Activated CD8-positive, alpha-beta memory T cell treated with anti-CD3 and anti-CD28 coated beads for 24 hours (primary cell): ENCODE data around the gene PBX2.
"Not testable (repeated sequence)": the region's sequence is repeated elsewhere in the genome, so short reads cannot be mapped to it uniquely, and the experiment has no call there.

ENCODE experiments used
- DNase-seq: peaks from one replicate; pipeline ENCODE4 v3.0.0-alpha.2; 2020

PBX2 gene, protein sequence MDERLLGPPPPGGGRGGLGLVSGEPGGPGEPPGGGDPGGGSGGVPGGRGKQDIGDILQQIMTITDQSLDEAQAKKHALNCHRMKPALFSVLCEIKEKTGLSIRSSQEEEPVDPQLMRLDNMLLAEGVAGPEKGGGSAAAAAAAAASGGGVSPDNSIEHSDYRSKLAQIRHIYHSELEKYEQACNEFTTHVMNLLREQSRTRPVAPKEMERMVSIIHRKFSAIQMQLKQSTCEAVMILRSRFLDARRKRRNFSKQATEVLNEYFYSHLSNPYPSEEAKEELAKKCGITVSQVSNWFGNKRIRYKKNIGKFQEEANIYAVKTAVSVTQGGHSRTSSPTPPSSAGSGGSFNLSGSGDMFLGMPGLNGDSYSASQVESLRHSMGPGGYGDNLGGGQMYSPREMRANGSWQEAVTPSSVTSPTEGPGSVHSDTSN

DNA sequence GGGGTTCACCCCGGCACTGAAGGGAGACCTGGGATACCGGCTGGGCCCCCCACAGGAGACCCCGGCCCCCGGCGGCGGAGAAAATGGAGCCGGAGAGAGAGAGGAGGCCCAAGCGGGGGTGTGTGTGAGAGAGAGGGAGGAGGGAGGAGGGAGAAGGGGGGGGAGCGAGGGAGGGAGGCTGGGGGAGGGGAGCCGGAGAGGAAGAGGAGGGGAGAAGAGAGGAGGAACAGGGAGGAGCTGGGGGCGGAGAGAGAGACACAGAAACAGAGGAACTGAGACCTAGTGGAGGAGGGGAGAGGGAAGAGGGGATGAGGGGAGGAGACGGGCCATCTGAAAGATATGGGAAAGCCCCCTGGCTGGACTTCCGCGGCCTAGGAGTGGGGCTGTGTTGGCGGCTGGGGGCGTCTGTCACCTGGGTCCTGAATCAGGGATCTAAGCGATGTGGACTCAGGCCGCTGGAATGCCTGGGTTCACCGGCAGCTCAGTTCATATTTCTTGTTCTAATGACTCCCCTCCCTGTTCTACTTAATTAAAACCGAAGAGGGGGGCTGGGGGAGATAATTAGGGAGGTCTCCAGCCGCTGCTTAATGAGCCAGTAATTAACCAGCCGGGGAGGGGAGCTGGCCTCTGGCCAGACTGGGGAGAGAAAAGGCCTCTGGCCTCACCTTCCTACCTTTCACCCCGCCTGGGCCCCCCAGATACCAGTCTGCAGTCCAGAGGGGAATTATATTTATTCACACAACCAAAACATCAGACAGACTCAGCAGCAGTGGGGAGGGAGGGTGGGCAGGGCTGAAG is at the start of gene PBX2:
Gene PBX2 (minus strand): TSS at position 149 of the 798 bp plus-strand sequence. CDS start 287 bp downstream, outside the sequence.
- peak; percentile 87 for DNase-seq

DNA sequence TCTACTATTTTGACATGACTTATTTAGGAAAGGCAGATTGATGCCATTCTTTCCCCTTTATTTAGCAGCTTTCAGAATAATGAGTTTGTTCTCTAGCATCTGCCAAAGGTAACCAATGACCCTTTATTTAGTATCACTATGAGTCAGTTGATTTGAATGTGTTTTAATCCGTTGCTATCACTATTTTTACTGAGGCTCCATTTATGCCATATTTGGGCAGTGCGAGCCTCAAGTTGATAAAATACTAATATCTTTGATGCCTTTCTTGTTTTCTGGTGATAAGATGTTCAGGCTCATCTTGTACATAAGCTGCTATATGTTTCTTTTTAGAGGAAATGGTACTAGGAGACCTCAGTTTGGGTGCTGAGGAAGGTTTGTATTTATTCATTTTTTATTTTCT is 49.5 kb upstream of the PBX2 start:
- no peak for DNase-seq

DNA sequence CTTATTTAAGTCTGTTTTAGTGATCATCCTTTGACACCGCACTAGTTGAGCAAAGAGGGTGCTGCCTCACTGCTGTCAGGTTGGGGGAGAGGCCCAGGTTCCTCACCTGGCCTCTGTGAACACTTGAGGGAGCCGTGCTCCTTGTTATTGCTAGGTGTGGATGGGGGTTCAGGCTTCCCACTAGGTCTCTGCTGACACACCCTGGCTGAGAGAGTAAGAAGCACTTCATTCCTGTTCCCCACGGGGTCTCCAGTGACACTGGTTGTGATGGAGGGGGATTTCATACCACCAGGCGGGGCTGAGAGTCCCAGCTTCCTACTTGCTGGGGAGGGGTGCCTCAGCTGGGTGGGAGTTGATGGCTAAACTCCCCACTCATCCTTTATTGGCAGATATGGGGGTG is 44.9 kb upstream of the PBX2 start:
- peak; percentile 47 for DNase-seq

DNA sequence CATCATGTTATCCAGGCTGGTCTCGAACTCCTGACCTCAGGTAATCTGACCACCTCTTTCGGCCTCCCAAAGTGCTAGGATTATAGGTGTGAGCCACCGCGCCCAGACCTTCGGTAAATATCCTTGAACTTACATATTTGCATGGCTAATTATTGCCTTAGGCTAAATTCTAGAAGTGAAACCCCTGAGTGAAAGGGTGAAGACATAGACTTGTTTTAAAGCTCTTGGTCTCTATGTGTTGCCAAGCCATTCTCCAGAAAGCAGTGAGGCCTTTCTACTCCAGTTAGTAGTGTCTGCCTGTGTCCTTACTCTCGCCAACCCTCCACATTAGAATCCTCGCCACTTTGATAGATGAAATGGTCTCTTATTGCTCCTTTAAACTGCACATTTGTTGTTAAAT is 36.4 kb upstream of the PBX2 start:
- DNase-seq = no peak

DNA sequence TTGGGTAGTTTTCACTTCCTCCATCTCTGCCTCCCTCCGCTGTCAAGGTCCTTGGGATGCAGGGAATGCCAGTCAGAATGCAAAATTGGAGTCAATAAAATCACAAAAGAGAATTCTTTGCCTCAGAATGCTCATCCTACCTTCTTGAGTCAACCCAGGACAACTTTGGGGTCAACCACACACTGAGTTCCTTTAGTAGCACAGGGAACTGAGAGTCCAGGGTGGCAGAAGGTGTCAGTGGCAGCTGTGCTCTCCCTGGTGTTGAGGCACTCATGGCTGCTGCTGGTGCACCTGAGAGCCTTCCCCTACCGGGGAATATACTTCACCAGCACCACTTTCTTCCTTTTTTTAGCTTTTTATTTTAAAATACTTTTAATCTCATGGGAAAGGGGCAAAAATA is 34.7 kb upstream of the PBX2 start:
- DNase-seq = no peak

DNA sequence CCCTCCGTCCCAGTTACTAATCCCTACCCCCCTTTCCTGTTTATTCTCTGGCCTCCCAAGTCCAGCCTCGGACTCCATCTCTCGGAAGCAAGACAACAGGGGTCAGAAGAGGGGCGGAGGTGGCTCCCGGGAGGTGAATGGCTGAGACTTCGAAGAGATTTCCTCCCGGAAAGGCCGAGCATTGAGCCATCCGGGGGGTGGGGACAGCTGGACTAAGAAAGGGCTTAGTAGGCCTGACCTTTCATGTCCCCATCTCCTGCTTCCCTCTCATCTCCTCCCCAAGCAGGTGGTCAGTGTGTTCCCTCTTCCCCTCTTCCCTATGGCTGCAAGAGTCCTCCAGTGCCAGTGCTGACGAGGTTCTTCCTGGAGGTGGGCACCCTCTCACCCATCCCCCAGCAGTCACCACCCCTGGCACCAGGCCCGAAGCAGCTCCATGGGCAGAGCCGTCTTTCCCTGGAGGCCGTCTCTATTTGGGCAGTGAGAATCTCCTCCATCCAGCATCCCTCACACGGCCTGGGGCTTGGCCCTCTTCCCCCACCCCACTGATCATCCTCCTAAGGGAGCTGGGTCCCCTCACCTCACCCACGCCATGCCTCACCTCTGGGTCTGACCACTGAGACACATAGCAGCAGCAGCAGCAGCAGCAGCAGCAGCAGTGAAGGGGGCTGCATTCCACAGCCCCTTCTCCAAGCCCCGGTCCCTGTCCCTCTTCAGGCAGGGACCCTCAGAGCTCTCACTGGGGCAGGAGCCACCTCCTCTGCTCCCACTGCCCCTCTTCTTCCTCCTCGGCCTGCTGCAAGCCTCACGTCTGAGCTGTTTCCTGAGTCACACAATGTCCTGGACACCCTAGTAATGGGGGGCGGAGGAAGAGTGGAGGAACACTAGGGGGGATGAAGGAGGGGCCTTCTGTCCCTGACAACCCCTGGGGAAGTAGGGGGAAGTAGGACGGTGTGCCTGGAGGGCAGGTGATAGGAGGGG is 33.5 kb upstream of the PBX2 start, which contains the start of gene NOTCH4:
Gene NOTCH4 (minus strand): TSS at position 810 of the 978 bp plus-strand sequence. CDS start 139 bp downstream, at position 671.
- no peak for DNase-seq

DNA sequence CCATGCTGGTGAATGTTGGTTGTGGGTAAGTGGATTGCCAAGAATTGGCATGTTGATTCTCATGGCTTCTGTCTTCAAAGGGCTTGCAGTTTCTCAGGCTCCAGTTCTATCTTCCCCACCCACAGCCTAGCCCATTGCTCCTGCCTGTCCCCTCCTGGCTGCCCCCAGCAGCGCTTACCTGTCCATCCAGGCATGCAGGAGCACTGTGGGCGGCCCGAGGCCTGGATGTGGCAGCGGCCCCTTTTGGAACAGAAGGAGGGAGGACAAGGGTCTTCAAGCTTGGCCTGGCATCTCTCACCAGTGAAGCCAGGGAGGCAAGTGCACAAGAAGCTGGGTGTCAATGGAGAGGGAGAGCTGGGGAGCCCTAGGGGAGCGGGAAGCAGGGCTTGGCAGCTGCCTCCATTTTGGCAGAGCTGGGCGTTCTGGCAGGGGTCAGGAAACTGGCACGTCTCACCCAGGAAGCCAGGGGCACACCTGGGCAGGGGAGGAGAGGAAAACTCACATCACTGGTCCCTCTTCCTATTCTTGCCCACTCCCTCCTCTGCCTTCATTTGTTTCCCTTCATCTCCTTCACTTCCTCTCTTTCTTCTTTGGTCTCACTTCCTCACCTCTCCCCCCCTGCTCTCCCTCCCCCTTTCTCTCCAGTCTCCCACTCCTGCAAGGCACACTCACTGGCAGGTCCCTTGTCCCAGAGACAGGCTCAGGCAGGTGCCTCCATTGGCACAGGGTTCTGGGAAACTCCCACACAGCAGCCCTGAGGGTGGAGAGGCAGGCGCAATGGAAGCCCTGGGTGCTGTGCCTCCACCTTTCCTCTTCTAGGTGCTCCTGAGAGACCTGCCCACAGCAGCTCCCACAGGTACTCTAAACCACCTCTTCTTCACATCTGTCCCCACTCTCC is 32.6 kb upstream of the PBX2 start:
- no peak for DNase-seq

DNA sequence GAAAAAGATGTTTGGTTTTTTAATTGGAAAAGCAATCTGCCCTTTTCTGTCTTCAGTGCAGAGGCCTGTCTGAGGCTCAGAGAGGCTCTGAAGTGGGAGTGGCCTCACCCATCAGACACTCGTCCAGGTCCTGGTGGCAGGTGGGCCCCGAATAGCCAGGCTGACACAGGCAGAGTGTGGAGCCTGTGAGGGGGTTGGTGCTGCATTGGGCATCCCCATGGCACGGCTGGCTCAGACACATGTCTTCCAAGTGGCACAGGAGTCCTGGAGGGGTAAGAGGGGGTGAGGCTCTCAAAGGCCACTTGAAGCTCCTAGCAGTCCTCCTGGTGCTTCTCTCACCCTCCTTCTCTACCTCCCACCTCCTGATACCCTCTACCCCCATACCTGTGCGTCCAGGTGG is 30.0 kb upstream of the PBX2 start:
- no peak for DNase-seq

DNA sequence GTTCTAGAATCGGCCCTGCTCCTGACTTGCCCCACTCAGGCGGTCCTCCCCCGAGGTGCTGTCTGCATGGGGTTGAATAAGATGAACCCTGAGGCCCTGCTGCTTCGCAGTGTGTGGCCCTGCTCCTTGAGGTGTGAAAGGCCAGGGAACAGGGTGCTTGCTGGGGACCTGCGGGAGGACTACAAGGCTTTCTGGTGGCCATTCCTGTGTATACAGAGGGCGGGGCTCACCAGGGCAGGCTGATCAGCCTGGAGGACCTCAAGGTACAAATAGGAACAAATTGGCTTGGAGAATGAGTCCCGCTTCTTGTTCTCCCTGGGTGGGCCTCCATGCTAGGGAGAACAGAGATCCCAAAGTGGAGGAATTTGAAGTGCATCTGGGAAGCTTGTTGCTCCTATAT is 28.2 kb upstream of the PBX2 start:
- no peak for DNase-seq

DNA sequence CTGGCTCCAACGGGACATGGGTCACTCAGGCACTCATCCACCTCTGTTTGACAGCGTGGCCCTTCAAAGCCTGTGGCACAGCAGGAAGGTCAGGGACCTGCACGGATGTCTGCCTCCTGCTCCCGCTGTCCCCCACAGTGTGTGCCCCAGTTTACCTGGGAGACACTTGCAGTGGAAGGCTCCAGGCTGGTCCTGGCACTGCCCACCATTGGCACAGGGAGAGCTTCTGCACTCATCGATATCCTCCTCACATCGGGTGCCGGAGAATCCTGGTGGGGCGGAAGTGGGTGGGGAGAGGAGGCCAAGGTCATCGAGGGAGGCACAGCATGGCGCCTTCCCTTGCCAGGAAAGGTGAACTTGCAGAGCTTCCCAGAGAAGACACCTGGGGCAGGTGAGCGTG is 27.0 kb upstream of the PBX2 start:
- DNase-seq = no peak

DNA sequence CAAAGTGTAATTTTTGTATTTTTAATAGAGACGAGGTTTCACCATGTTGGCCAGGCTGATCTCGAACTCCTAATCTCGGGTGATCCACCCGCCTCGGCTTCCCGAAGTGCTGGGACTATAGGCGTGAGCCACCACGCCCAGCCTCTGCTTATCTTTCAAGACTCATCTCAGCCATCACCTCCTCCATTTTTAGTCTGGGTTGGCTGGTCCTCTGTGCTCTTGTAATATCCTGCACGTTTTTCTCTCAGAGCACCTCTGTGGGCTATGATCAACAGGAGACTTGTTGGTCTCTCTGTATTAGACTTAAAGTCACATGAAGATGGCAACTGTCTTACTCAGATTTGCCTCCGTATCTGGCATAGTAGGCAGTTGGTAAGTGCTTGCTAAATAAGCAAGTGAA is 26.3 kb upstream of the PBX2 start:
- DNase-seq = no peak

DNA sequence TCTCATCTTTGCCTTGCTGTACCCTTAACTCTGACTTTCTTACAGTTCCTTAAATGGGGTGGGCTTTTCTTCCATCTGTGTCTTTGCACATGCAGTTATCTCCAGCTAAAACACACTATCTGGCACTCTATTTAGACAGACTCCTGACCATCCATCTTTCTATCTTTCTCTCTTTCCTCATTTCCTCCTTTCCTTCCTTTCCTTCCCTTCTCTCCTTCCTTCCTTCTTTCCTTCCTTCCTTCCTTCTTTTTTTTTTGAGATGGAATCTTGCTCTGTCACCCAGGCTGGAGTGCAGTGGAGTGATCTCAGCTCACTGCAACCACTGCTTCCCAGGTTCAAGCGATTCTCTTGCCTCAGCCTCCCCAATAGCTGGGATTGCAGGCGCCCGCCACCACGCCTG is 25.6 kb upstream of the PBX2 start:
- DNase-seq = no peak

DNA sequence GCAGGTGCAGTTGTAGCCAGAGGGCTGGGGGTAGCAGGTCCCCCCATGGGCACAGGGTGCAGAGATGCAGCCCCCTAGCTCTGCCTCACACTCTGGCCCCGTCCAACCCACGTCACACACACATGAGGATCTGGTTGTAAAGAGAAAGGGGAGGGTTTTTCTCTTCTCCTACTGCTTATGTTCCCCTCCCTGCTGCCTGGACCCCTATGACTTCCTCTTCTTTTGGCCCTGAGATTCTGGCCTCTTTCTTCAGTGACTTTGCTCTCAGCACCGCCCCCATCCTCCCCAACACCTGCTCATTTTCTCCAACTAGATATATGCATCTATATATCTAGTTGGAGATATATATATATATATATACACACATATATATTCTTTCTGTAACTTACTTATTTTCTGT is 24.1 kb upstream of the PBX2 start:
- no peak for DNase-seq

DNA sequence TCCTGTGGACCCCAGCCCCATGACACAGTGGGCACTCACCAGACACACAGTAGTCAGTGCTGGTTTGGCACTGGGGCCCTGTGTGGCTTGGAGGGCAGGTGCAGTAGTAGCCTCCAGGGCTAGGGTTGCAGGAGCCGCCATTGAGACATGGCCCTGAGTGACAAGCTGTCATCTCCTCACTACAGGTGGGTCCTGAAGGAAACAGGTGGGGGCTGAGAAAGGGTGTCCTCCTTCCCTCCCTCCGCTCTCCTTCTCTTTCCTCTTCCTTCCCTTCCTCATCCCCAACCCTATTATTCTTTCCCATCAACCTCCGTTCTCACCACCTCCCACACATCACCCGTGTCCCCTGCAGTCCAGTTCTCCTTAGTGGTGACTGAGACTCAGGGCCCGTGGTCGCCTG is 23.6 kb upstream of the PBX2 start:
- DNase-seq = no peak

DNA sequence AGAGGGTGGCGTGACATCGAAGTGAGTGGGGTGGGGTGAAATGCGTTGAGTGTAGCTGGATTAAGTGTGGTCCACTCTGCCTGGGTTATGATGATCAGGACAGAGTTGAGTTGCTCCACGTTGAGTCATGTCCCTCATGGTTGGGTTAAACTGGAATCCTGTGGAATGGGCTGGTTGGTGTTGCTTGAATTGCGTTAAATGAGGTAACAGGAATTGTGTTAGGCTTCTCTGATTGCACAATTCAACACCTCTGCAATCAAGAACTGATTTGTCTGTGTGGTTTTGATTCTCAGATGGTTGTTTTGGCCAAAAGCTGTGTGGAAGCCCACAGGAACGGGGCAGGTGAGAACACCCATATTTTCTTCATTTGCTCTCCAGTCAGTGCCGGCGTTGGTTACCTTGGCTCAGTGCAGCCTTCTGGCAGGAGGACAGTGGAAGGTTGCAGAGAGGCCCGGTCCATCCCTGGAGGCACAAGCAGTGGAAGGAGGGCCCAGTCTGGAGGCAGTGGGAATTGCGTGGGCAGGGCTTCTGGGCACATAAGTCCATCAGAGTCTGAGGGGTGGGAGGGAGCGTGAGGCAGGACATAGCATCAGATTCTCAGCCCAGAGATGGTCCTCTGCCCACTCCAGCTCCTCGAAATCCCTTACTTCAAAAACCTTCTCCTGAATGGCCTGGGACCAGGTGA is 22.2 kb upstream of the PBX2 start:
- no peak for DNase-seq

DNA sequence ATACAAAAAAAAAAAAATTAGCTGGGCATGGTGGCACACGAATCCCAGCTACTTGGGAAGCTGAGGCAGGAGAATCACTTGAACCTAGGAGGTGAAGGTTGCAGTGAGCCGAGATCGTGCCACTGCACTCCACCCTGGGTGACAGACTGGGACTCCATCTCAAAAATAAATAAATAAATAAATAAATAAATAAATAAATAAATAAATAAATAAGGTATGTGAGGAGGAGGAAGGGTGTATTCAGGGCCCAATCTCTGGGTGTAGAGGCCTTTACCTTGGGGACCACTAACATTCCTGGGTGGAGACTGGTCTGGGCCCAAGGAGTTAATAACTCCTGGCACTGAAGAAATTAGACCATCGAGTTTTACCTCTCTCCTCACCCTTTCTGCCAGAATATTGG is 21.4 kb upstream of the PBX2 start:
- not testable (repeated sequence) for DNase-seq

DNA sequence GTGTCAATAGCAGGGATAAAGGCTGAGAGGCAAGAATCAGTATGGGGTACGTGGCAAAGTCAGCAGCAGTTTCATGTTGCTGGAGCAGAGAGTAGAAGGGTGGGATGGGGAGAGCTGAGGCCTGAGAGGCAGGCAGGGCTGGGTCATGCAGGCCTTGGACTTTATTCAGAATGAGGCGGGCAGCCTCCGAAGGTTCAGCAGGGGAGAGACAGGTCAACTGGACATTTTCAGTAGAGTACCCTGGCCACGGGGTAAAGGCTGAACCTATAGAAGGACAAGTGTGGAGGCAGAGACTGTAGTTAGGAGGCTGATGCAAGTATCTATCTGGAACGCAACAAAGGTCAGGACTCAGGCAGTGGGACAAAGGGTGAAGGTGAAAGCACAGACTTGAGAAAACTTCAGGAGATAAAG is 20.2 kb upstream of the PBX2 start:
- DNase-seq = no peak

DNA sequence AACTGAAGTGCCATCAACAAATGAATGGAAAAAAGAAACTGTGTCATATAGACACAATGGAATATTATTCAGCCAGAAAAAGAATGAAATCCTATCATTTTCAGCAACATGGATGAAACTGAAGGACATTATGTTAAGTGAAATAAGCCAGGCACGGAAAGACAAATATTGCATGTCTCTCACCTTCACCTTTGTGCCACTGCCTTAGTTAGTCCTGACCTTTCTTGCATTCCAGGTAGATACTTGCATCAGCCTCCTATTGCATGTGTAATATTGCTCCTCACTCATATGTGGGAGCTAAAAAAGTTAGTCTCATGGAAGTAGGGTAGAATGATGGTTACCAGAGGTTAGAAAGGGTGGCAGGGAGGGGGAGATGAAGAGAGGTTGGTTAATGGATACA is 19.0 kb upstream of the PBX2 start:
- no peak for DNase-seq

DNA sequence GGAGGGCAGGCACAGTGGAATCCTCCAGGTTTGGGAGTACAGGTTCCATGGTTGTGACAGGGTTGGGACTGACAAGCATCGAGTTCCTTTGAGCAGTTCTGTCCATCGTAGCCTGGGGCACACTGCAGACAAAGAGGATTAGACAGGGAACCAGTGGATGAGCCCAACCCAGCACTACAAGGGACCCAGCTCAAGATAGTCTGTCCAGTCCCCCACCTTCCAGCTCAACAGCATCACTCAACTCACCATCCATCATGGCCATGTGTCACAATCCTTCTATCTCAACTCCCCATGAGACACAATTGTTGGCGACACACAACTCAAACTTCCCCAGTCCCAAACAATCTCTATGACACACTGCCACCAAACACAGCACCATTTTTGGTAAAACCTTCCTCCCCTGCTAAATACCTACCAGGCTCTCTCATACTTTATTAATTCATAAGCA is 14.3 kb upstream of the PBX2 start:
- no peak for DNase-seq

DNA sequence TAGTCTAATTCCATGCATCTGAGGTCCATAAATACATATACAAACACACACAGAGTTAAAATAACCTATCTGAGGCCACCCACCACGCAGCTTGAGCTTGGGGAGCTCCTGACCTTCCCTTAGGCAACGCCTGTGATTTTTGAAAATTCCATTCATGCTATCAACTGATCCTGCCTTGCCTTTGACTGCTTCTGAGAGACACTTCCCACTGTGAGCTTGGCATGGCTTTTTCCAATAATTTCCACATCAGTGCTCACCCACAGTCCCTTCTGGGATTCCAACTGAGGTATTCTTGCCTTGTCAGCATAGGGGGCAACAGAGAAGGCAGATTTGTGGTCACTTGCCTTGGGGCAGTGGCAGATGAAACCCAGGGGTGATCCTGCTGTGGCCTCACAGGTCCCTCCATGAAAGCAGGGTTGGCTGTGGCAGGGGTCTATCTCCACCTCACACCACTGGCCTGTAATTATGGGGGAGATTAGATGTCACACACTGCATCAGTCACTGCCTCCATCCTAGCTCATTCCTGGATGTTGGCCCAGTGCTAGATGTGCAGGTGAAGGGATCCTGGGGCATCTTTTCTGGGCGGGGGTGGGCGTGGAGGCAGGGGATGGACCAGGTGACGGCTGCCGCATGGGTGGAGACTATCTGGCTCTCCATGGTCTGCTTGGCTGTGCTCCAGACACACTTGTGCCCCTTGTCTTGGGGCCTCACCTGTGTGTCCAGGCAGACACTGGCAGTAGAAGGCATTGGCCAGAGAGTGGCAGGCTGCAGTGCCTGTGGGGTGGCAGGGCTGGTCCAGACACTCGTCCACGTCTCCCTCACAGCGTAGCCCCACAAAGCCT is 13.6 kb upstream of the PBX2 start:
- DNase-seq = no peak
